GM21737 (cell line): Measurements from ENCODE around the gene RNF17.
"Not testable (repeated sequence)": the region's sequence is repeated elsewhere in the genome, so short reads cannot be mapped to it uniquely, and the experiment has no call there.

Source experiments
- ATAC-seq: cut with Tn5 transposase; IDR thresholded peaks from one replicate; pipeline ENCODE4 v1.9.1; 2021; ENCODE audit warnings: mild to moderate bottlenecking, moderate library complexity; ENCODE audit not compliant: unreplicated experiment

The RNF17 gene, protein sequence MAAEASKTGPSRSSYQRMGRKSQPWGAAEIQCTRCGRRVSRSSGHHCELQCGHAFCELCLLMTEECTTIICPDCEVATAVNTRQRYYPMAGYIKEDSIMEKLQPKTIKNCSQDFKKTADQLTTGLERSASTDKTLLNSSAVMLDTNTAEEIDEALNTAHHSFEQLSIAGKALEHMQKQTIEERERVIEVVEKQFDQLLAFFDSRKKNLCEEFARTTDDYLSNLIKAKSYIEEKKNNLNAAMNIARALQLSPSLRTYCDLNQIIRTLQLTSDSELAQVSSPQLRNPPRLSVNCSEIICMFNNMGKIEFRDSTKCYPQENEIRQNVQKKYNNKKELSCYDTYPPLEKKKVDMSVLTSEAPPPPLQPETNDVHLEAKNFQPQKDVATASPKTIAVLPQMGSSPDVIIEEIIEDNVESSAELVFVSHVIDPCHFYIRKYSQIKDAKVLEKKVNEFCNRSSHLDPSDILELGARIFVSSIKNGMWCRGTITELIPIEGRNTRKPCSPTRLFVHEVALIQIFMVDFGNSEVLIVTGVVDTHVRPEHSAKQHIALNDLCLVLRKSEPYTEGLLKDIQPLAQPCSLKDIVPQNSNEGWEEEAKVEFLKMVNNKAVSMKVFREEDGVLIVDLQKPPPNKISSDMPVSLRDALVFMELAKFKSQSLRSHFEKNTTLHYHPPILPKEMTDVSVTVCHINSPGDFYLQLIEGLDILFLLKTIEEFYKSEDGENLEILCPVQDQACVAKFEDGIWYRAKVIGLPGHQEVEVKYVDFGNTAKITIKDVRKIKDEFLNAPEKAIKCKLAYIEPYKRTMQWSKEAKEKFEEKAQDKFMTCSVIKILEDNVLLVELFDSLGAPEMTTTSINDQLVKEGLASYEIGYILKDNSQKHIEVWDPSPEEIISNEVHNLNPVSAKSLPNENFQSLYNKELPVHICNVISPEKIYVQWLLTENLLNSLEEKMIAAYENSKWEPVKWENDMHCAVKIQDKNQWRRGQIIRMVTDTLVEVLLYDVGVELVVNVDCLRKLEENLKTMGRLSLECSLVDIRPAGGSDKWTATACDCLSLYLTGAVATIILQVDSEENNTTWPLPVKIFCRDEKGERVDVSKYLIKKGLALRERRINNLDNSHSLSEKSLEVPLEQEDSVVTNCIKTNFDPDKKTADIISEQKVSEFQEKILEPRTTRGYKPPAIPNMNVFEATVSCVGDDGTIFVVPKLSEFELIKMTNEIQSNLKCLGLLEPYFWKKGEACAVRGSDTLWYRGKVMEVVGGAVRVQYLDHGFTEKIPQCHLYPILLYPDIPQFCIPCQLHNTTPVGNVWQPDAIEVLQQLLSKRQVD (N-terminal part only)

DNA sequence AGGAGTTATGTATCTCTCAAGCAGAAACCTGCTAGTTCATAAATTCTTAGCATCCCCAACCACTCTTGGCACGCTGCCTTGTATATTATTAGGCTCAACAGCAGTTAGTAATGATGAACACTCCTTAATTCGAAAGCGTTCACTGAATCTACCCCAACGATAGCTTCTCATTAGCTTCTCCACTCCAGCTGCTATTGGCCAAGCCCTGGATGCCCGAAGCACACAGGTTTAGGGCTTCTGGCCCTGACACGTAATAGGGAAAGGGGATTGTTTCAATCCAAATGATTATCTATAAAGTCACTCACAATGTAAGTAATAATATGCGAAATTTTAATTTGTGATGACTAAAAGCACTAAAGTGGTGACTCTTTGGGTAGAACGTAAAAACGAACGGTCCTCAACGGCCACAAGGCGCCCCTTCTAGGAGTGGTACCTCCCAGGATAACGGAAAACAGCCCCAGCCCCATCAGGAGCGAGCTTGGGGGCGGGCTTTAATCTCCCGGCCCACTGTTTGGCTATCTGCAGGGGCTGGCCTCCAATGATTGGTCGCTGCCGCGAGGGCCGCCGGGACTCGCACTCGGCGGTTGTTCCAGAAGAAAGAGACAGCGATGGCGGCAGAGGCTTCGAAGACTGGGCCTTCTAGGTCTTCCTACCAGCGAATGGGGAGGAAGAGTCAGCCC, at the start of gene RNF17:
RNF17 (plus strand) TSS at position 574 of the 680 bp plus-strand sequence; CDS start at position 609, 35 bp downstream.
- no peak for ATAC-seq

- no peak for ATAC-seq
Measured at GRCh38 chr13:24716011-24716410, 48.0 kb upstream of the RNF17 start.

GRCh38 chr13:24716446-24716845, 47.5 kb upstream of the RNF17 start:
- no peak for ATAC-seq

- no peak for ATAC-seq
Measured at GRCh38 chr13:24717217-24717616, 46.8 kb upstream of the RNF17 start.

GRCh38 chr13:24718192-24718965, 45.6 kb upstream of the RNF17 start:
- ATAC-seq: no peak

- no peak for ATAC-seq
Measured at GRCh38 chr13:24719139-24719538, 44.8 kb upstream of the RNF17 start.

DNA sequence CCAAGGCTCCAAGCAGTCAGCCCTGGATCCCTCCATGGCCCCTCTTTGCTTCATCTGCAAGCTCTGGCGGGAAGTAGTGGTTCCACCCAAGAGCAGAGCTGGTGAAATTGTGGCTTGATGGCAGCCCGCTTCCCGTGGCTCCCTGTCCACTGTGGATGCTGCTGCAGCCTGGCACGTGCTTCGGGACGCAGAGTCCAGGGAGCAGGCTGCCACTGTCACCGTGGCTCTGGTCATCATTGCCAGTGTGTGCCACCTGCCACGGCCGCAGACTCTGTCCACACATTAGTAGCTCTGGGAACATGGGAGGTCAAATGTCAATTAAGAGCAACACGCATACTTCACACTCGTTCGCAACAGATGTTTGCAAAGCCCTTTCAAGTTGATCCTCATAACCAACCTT, 40.8 kb upstream of the RNF17 start:
- ATAC-seq: no peak

DNA sequence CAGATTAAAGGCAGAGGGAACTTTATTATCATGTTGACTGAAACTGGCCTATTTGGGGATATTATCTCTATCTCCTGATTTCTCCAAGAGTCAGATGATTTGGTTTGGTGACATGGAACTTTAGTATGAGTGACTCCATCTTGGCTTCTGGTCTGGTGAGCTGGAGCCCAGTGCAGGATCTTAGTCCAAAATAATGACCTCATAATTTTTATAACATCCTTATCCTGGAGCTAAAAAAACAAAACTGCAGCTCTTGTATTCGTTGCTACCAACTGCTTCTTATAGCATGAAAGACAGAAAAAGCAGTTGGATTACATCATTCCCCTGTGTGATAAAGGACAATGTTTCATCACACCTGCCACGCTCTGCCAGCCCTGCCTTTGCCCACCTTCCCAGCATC, 39.3 kb upstream of the RNF17 start:
- ATAC-seq: no peak

GRCh38 chr13:24725379-24725778, 38.6 kb upstream of the RNF17 start:
- ATAC-seq: no peak

DNA sequence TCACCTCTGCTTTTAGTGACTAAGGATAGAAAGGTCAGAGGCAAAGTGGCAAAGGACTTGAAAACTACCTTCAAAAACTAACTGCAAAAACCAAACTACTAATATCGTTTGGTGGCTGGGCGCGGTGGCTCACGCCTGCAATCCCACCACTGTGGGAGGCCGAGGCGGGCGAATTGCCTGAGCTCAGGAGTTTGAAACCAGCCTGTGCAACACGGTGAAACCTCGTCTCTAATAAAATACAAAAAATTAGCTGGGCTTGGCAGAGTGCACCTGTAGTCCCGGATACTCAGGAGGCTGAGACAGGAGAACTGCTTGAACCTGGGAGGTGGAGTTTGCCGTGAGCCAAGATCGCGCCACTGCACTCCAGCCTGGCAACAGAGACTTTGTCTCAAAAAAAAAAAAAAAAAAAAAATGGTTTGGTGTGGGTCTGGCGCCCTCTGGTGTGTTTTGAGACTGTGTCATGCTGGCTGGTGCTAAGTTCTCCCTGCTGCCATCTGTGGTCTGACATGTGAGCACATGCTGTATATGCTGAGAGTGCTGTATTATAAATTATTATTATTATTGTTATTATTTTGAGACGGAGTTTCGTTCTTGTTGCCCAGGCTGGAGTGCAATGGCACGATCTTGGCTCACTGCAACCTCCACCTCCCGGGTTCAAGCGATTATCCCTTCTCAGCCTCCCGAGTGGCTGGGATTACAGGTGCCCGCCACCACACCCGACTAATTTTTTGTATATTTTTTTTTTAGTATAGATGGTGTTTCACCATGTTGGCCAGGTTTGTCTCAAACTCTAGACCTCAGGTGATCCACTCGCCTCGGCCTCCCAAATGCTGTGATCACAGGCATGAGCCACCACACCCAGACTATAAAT, 36.0 kb upstream of the RNF17 start:
- ATAC-seq: peak; percentile 80

- not testable (repeated sequence) for ATAC-seq
Measured at GRCh38 chr13:24730873-24731567, 32.9 kb upstream of the RNF17 start.

DNA sequence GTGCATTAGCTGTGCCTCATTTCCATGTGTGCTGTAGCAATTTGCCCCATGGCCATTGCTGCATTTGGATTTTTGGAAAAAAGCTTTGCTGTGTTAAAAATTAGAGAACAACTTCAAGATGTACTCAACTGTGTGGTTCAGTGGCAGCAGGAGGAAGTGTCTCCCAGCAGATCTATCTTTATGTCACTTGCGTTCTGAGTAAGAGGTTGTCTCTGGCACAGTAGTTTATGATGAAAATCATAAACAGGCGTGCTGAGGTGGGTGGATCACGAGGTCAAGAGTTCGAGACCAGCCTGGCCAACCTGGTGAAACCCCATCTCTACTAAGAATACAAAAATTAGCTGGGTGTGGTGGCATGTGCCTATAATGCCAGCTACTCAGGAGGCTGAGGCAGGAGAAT, 29.0 kb upstream of the RNF17 start:
- no peak for ATAC-seq

DNA sequence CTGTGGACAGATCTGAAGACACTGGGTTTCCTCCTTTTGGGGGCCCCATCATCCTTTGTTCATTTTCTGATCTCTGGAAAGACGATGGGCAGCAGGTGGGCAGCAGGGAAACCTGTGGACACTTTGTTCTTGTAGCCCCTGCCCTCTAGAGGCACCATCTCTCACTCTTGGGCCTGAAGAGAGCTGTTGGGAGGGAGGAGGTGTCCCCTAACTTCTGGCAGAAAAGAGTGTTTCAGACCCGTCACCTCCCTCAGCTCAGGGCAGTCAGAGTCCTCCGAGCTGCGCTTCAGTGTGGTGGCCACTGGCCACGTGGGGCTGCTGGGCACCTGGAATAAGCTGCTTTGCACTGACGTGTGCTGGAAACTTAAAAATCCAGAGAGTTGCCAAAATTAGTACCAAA, 26.9 kb upstream of the RNF17 start:
- ATAC-seq: no peak

DNA sequence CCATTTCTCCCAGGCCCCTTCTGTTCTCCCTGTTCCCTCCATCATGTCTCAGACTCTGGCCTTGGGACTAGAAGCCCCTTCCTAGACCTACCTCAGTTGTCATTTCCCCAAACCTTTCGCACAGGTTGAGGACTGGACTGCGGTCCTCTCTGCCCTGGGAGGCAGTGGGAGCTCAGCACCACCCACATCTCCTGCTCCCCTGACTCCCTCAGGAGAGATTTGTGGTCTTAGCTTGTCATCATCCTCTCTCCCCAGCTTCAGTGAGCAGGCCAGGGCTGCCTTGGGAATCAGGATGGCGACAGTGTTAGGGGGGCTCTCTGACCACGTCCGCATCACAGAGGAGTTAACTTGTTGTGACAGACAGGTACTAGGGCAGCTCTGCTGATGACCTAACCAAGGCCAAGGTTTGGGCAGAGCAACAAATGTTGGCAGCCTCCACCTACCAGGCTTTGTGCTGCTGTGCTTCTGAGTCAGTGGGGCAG, 25.6 kb upstream of the RNF17 start:
- ATAC-seq: no peak

DNA sequence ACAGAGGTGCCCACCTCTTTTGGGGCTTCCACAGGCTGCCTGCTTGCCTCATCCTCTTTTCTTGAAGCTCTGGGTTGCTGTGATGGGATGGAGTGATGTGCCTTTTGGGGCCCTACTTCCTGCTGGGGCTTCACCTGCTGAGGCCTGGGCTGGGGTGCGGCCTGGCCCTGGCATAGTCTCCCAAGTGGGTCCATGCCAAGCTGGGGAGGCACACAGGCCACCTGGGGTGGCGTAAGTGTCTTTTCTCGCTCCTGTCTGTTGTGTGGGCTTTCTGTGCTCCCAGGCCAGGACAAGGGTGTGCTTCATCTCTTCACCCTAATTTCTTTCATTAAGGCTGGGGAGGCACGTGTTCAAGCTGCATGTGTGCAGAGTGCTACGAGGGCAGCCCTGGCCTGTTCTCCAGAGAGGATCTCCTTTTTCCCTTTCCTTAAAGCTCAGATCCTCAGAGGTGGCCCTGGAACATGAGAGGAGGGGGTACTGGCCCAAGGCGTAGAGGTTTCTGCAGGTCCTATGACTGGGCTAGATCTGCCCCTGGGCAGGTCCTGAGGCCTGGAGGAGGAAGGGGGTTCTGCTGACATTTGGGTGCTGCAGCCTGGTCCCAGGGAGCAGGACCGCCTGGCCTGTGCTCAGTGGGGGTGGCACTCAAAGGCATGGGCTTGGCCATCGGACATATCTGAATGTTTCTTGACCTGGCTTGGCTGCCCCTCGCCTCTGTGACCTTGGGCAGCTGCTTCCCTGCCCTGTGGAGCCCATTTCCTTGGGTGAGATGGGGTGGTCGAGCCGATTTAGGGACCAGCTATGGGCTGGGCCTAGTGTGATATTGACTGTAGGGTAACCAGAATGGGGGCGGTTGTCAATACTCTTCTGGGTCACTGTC, 23.7 kb upstream of the RNF17 start:
- no peak for ATAC-seq

DNA sequence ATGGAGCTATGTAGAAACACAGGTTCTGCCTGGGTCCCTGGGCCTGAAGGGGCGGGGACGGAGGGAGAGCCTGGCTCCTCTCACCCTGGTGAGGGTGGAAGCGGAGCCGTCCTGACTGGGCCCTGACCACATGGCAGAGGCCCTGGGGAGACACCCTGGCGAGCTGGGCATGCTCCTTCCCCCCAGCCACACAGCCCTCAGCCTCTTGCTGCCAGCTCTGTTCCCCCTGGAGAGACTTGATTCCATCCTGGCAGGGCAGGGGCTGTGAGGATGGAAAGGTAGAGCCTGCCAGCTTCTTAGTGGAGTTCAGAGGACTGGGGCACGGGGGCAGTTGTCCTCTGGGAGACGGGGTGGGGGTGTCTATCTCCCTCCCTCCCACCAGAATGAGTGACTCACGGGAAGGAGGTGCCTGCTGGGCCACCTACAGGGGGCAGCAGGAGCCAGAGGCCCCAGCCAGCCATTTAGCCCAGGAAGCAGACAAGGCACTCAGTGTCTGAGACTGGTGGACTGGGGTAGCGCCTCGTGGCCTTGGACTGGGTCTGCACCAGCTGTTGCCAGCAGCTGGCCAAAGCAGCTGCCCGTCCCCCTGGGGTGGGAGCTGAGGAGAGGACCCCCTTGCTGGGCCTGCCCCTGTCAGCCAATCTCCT, 22.8 kb upstream of the RNF17 start:
- no peak for ATAC-seq

- no peak for ATAC-seq
Measured at GRCh38 chr13:24741791-24742190, 22.2 kb upstream of the RNF17 start.
